ENCODE measurements around the gene LGALS3. TPM values are rescaled to one million over a fixed set of nuclear protein-coding genes. Genes with fewer than 3 reads are reported as not detected.

Gene LGALS3
- total RNA-seq, 4 donors from 2014 or later, result 388 to 2,805 (median 1,702) TPM

GRCh38 chr14:55152052-55152753, 23.2 kb downstream of the LGALS3 start:
- H3K27ac ChIP-seq, result no peak overlapping the region
- in situ Hi-C loops (cut with MboI; ENCODE audit: low pct_ligation_motif_present in 1 of 4, low pct_unique_long_range_greater_than_20kb in 1 of 4, low sequenced_read_pairs in 3 of 4) (loop anchor here in 2 of 4 donors (10.0 kb wide), 2 partner anchors 57 to 67 kb away; no protein-coding TSS in a partner anchor), intact Hi-C loops (cut with DNase I; ENCODE audit: low total_unique reads) (no loop called here)
- 79 to 80% methylated on average over 1 of the region's 1 CpG for WGBS, 2 donors (ENCODE audit: low coverage in 1 of 2)
- DNase-seq, result no peak
- H3K27me3 ChIP-seq, result no peaks in the 10 kb centered on the region
- no peaks in the 10 kb centered on the region for H3K4me1 ChIP-seq
- H3K9me3 ChIP-seq, result no peaks in the 10 kb centered on the region
- peaks cover 0 to 4% (median 0%) of the 10 kb centered on the region in 4 donors for H3K36me3 ChIP-seq
- no peak overlapping the region for H3K4me3 ChIP-seq
- no peak for TF ChIP-seq EP300 (IDR thresholded peaks at IDR 0.05; ENCODE audit: low read depth)
- TF ChIP-seq CTCF (IDR thresholded peaks at IDR 0.05), result no peak

GRCh38 chr14:55153951-55154350, 24.9 kb downstream of the LGALS3 start:
- TF ChIP-seq POLR2A (IDR thresholded peaks at IDR 0.05) (no peak), CTCF (IDR thresholded peaks at IDR 0.05) (no peak), POLR2AphosphoS5 (IDR thresholded peaks at IDR 0.05) (no peak), EP300 (IDR thresholded peaks at IDR 0.05; ENCODE audit: low read depth) (no peak)
- 94% methylated on average over 3 of the region's 3 CpGs for WGBS, 2 donors (ENCODE audit: low coverage in 1 of 2)
- Histone ChIP-seq H3K36me3 (no peaks in the 10 kb centered on the region), H3K9me3 (no peaks in the 10 kb centered on the region), H3K27ac (no peak overlapping the region), H3K4me1 (no peaks in the 10 kb centered on the region), H3K4me3 (no peak overlapping the region), H3K27me3 (no peaks in the 10 kb centered on the region)
- no peak for DNase-seq
- intact Hi-C loops (cut with DNase I; ENCODE audit: low total_unique reads), result no loop called here
- in situ Hi-C loops (cut with MboI; ENCODE audit: low pct_ligation_motif_present in 1 of 4, low pct_unique_long_range_greater_than_20kb in 1 of 4, low sequenced_read_pairs in 3 of 4), result loop anchor here in 2 of 4 donors (10.0 kb wide), 2 partner anchors 59 to 69 kb away; no protein-coding TSS in a partner anchor

- DNase-seq, result no peak
- Histone ChIP-seq H3K9me3 (no peaks in the 10 kb centered on the region), H3K4me3 (no peak overlapping the region), H3K4me1 (no peaks in the 10 kb centered on the region), H3K27me3 (no peaks in the 10 kb centered on the region), H3K27ac (no peak overlapping the region), H3K36me3 (no peaks in the 10 kb centered on the region)
- TF ChIP-seq POLR2AphosphoS5 (IDR thresholded peaks at IDR 0.05) (no peak), EP300 (IDR thresholded peaks at IDR 0.05; ENCODE audit: low read depth) (no peak), CTCF (IDR thresholded peaks at IDR 0.05) (no peak), POLR2A (IDR thresholded peaks at IDR 0.05) (no peak)
- in situ Hi-C loops (cut with MboI; ENCODE audit: low pct_ligation_motif_present in 1 of 4, low pct_unique_long_range_greater_than_20kb in 1 of 4, low sequenced_read_pairs in 3 of 4), result loop anchor here in 3 of 4 donors (5.0 to 10.0 kb wide), 3 partner anchors 62 to 72 kb away; no protein-coding TSS in a partner anchor
- intact Hi-C loops (cut with DNase I; ENCODE audit: low total_unique reads), result no loop called here
- 71 to 75% methylated on average over 1 of the region's 1 CpG for WGBS, 2 donors (ENCODE audit: low coverage in 1 of 2)
Observed at GRCh38 chr14:55157080-55157479, 28.0 kb downstream of the LGALS3 start.

- Histone ChIP-seq H3K9me3 (no peaks in the 10 kb centered on the region), H3K36me3 (no peaks in the 10 kb centered on the region), H3K27me3 (no peaks in the 10 kb centered on the region), H3K4me1 (no peaks in the 10 kb centered on the region), H3K4me3 (no peak overlapping the region), H3K27ac (no peak overlapping the region)
- intact Hi-C loops (cut with DNase I; ENCODE audit: low total_unique reads) (no loop called here), in situ Hi-C loops (cut with MboI; ENCODE audit: low pct_ligation_motif_present in 1 of 4, low pct_unique_long_range_greater_than_20kb in 1 of 4, low sequenced_read_pairs in 3 of 4) (loop anchor here in 3 of 4 donors (5.0 to 10.0 kb wide), 3 partner anchors 64 to 74 kb away; no protein-coding TSS in a partner anchor)
- TF ChIP-seq POLR2A (IDR thresholded peaks at IDR 0.05) (no peak), EP300 (IDR thresholded peaks at IDR 0.05; ENCODE audit: low read depth) (no peak), CTCF (IDR thresholded peaks at IDR 0.05) (no peak), POLR2AphosphoS5 (IDR thresholded peaks at IDR 0.05) (no peak)
- WGBS, 2 donors (ENCODE audit: low coverage in 1 of 2), result 86 to 96% methylated on average over 3 of the region's 3 CpGs
- DNase-seq, result no peak
Observed at GRCh38 chr14:55158412-55158811, 29.4 kb downstream of the LGALS3 start.

All from transverse colon (tissue), 4 donors.